ENCODE results near the gene PTGER1. TPM values are rescaled to one million over a fixed set of nuclear protein-coding genes. Genes with fewer than 3 reads are reported as not detected.
A peak's percentile ranks its signal among the peaks of the same experiment; 100 is the strongest.

PTGER1 gene
- total RNA-seq, 2 donors from 2014 or later: 2.8 TPM; not detected in 1

DNA sequence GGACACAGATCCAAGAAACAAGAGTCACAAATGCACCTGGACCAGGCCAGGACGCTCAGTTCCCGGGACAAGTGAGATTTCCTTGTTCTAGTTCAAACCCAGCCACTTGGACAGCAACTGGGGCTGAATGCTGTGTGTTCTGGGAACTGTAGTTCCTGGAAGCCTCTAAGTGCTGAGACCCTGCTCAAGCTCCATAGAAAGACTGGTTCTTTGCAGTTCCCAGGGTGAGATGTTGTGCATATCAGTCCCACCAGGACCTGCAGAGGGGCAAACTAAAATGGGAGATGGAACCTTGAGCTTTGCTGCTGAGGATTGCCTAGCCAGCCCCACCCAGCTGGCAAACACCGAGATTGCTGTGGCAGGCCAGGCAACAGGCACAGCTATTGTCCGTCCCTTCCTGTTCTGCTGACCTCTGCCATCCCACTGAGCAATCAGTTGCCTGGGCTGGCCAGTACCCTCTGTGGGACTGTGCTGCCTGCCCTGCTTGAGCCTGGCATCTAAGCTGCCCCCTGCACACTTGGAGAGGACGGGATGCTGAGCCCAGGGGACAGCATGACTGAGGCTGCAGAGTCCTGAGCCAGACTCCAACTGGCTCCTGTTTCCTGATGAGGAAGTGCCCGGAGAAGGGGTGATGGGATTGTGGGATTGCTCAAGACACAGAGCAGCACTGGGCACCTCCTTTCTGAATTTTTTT lies 22.2 kb upstream of the PTGER1 start:
- ATAC-seq (ENCODE audit: insufficient number of reproducible peaks, low FRiP score, low read depth) (no peak), DNase-seq (ENCODE audit: low spot score) (no peak)
- H3K9me3 ChIP-seq: no peaks in the 10 kb centered on the region
- H3K36me3 ChIP-seq: no peaks in the 10 kb centered on the region
- H3K27ac ChIP-seq: peak overlapping the region; percentile 14 to 47
- TF ChIP-seq, protein P1, sequence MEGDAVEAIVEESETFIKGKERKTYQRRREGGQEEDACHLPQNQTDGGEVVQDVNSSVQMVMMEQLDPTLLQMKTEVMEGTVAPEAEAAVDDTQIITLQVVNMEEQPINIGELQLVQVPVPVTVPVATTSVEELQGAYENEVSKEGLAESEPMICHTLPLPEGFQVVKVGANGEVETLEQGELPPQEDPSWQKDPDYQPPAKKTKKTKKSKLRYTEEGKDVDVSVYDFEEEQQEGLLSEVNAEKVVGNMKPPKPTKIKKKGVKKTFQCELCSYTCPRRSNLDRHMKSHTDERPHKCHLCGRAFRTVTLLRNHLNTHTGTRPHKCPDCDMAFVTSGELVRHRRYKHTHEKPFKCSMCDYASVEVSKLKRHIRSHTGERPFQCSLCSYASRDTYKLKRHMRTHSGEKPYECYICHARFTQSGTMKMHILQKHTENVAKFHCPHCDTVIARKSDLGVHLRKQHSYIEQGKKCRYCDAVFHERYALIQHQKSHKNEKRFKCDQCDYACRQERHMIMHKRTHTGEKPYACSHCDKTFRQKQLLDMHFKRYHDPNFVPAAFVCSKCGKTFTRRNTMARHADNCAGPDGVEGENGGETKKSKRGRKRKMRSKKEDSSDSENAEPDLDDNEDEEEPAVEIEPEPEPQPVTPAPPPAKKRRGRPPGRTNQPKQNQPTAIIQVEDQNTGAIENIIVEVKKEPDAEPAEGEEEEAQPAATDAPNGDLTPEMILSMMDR (IDR thresholded peaks at IDR 0.05): no peak
- H3K27me3 ChIP-seq (replicated peaks; ENCODE audit: insufficient read depth): no peaks in the 10 kb centered on the region
- no peak overlapping the region for H3K4me3 ChIP-seq
- H3K4me1 ChIP-seq (ENCODE audit: control insufficient read depth in 1 of 2, low read depth in 2 of 2): peaks cover 15 to 31% of the 10 kb centered on the region in 2 donors

DNA sequence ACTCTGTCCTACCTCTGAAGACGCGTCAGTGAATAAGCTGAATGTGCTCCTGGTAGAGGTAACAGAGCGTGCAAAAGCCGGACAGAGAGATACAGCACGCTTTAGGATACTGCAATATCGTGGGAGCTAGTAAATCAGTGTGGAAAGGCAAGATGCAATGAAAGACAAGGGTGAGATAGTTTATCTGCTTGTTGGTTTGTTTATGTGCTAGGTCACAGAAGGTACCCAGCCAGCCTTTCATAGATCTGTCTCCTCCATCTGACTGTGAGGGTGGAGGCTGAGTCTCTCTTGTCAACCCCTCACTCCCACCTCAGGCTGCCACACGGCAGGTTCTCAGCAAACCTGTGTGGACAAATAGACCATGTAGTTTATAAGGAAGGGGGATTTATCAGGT lies 21.7 kb upstream of the PTGER1 start:
- Histone ChIP-seq H3K4me1 (ENCODE audit: control insufficient read depth in 1 of 2, low read depth in 2 of 2) (peaks cover 15 to 31% of the 10 kb centered on the region in 2 donors), H3K9me3 (no peaks in the 10 kb centered on the region), H3K27me3 (replicated peaks; ENCODE audit: insufficient read depth) (no peaks in the 10 kb centered on the region), H3K36me3 (no peaks in the 10 kb centered on the region), H3K27ac (peak overlapping the region; percentile 14 to 47), H3K4me3 (peak overlapping the region; percentile 94)
- DNase-seq (ENCODE audit: low spot score) (no peak), ATAC-seq (ENCODE audit: insufficient number of reproducible peaks, low FRiP score, low read depth) (no peak)
- TF ChIP-seq, protein P1 (IDR thresholded peaks at IDR 0.05): no peak

DNA sequence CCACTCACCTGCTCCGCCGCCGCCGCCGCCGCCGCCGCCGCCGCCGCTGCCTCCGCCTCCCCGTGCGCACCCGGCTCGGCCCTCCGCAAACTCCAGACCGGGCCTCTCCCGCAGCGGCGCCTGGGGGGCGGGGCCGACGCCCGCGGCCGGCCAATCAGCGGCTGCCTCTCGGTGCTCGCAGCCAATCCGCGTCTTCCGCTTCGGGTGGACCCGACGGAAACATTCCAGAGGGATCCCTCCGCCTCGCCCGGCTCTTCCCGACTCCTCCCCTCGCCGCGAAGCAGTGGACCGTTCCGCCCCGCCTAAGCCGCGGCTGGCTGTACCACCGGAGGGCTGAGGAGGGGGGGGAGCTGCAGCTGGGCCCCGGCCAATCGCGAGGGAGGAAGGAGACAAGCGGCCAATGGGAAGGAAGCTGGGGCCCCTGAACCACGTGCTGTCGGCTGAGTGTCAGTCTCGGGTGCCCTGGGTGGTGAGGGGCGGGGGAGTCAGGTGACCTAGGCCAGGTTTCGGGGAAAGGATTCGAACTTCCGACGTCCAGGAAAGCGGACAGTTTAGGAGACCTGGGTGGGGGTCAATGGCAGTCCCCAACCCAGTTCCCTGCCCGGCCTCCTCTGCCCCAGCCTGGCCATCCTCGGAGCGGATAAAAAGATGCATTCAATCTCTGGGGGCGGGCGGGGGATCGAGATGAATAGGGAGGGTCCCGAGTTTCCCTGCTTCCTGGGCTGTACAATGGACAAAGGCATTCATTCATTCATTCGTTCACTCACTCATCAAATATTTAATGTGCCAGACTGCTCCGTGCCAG lies 21.1 kb upstream of the PTGER1 start, which contains the start of gene GIPC1:
TSS of gene GIPC1 (minus strand) at position 99 of the 805 bp plus-strand sequence. CDS start 13,151 bp downstream, outside the sequence.
- no peaks in the 10 kb centered on the region for H3K27me3 ChIP-seq (replicated peaks; ENCODE audit: insufficient read depth)
- peak within 1 kb of the TSS; percentile 94 for H3K4me3 ChIP-seq
- no peaks in the 10 kb centered on the region for H3K36me3 ChIP-seq
- ATAC-seq (ENCODE audit: insufficient number of reproducible peaks, low FRiP score, low read depth): peak; percentile 96
- peaks cover 15 to 31% of the 10 kb centered on the region in 2 donors for H3K4me1 ChIP-seq (ENCODE audit: control insufficient read depth in 1 of 2, low read depth in 2 of 2)
- no peaks in the 10 kb centered on the region for H3K9me3 ChIP-seq
- peak within 1 kb of the TSS; percentile 27 to 50 for H3K27ac ChIP-seq
- TF ChIP-seq, protein P1 (IDR thresholded peaks at IDR 0.05): no peak
- peak; percentile 82 for DNase-seq (ENCODE audit: low spot score)

DNA sequence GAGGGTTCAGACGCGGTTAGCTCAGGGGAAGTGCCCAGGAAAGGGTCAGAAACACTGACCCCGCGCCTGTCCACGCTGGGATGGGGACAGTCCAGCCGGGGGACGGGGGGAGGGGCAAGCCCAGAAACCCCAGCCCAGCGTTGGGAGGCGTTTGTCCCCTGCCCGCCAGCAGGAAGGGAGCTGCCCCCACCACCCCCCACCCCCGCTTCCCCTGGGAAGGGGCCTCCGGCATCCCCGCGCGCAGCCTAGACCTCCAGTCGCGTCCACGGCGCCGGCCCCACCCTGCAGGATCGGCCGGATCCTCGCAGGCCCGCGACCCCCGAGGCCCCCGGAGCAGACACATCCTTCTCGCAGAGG lies 20.5 kb upstream of the PTGER1 start:
- peak; percentile 18 for ATAC-seq (ENCODE audit: insufficient number of reproducible peaks, low FRiP score, low read depth)
- TF ChIP-seq, protein P1 (IDR thresholded peaks at IDR 0.05): no peak
- no peak for DNase-seq (ENCODE audit: low spot score)
- Histone ChIP-seq H3K4me3 (peak overlapping the region; percentile 94), H3K27me3 (replicated peaks; ENCODE audit: insufficient read depth) (no peaks in the 10 kb centered on the region), H3K36me3 (no peaks in the 10 kb centered on the region), H3K4me1 (ENCODE audit: control insufficient read depth in 1 of 2, low read depth in 2 of 2) (peaks cover 15 to 31% of the 10 kb centered on the region in 2 donors), H3K27ac (peak overlapping the region; percentile 27 to 50), H3K9me3 (no peaks in the 10 kb centered on the region)
